ENCODE measurements around the gene DSCAML1.
"Not testable (repeated sequence)": the region's sequence is repeated elsewhere in the genome, so short reads cannot be mapped to it uniquely, and the experiment has no call there.

DNA sequence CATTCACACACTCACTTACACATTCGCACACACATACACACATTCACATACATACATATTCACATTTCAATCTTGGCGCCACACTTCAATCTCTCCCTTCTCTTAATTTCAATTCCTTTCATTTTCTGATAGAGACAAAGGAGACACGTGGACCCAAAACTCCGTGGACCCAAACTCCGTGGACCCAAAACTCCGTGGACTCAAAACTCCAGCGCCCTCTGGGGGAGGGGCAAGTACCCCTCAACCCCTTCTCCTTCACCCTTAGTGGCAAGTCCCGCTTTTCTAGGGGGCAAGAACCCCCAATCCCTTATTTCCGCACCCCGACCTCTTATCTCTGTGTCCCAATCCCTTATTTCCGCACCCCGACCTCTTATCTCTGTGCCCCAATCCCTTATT lies 13.0 kb upstream of the DSCAML1 start:
- not testable (repeated sequence) for TF ChIP-seq NR1H2 (CRISPR knock-in tag; IDR thresholded peaks at IDR 0.05); HMGN3 (IDR thresholded peaks at IDR 0.05; ENCODE audit: borderline replicate concordance, extremely low read depth, insufficient read length, low read depth, low read length); ZNF445 (CRISPR knock-in tag; IDR thresholded peaks at IDR 0.05; ENCODE audit: low read depth); ZFP30 (CRISPR knock-in tag; IDR thresholded peaks at IDR 0.05; ENCODE audit: borderline replicate concordance); ZNF57 (CRISPR knock-in tag; IDR thresholded peaks at IDR 0.05)
- TF ChIP-seq, protein P1, sequence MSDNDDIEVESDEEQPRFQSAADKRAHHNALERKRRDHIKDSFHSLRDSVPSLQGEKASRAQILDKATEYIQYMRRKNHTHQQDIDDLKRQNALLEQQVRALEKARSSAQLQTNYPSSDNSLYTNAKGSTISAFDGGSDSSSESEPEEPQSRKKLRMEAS (CRISPR knock-in tag; IDR thresholded peaks at IDR 0.05), result not testable (repeated sequence)

Measured in K562 (cell line).